AG09309 (cell line): ENCODE data around the gene SPX.

Source experiments
- DNase-seq: peaks from one replicate; pipeline ENCODE4 v3.0.0-alpha.2; 2010; ENCODE audit warnings: low read depth
- H3K4me3 ChIP-seq: 2 replicates; pipeline ENCODE4 v1.5.1; 2011; ENCODE audit warnings: mild to moderate bottlenecking, low read depth, low read length, moderate library complexity; ENCODE audit not compliant: control insufficient read depth
- TF ChIP-seq, protein P1 (sequence below): IDR thresholded peaks from 2 replicates; pipeline ENCODE4 v1.5.1; 2011; ENCODE audit warnings: mild to moderate bottlenecking, low read depth, low read length, inconsistent platforms; ENCODE audit not compliant: insufficient read depth, control insufficient read depth; ENCODE audit errors: missing control alignments

The SPX gene

DNA sequence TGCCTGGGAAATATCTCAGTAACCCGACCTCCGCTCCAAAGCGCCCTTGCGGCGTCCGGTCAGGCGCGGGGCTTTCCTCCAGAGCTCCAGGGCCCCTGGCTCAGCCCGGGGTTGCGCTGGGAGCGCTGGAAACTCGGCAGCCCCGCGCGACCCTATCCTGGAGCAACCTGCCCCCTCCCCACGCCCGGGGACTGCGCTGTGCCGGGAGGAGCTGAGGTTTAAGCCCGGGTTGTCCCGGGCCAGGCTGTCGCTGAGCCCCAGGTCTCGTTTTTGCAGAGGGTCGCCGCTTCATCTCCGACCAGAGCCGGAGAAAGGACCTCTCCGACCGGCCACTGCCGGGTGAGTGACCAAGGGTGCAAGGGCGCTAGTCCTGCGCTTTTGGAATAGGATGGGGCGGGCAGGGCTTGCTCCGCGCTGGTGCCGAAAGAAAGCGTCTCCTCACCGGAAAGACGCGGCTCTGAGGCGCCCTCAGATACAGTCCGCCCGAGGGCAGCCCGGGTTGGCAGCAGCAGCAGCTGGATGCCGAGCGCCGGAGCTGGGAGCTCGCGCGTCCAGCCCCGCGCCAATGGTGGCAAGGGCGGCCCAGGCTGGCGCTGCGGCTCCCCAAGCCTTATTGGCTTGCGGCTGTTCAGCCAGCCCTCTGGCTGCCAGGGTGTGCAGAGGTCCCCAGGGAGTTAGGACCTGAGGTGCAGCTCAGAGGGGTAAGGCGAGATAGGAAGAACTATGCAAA lies 1.5 kb downstream of the SPX start:
- H3K4me3 ChIP-seq, result peak overlapping the region; percentile 66
- no peak for DNase-seq
- TF ChIP-seq, protein P1, sequence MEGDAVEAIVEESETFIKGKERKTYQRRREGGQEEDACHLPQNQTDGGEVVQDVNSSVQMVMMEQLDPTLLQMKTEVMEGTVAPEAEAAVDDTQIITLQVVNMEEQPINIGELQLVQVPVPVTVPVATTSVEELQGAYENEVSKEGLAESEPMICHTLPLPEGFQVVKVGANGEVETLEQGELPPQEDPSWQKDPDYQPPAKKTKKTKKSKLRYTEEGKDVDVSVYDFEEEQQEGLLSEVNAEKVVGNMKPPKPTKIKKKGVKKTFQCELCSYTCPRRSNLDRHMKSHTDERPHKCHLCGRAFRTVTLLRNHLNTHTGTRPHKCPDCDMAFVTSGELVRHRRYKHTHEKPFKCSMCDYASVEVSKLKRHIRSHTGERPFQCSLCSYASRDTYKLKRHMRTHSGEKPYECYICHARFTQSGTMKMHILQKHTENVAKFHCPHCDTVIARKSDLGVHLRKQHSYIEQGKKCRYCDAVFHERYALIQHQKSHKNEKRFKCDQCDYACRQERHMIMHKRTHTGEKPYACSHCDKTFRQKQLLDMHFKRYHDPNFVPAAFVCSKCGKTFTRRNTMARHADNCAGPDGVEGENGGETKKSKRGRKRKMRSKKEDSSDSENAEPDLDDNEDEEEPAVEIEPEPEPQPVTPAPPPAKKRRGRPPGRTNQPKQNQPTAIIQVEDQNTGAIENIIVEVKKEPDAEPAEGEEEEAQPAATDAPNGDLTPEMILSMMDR, result no peak

DNA sequence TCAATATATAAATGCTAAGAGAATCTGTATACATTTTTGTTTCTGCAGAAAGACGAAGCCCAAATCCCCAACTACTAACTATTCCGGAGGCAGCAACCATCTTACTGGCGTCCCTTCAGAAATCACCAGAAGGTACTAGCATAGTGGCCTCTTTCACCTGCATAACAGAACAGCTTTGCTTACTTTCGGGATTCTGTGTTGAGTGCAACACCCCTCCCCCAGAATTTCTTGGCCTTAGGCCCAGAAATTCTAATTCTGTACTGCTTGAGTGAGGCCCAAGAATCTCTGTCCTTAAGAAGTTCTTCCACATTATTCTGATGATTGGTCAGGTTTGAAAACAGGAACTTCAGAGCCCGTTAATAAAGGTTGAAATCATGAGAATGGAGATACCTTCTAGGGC lies 2.9 kb downstream of the SPX start:
- no peak for DNase-seq
- H3K4me3 ChIP-seq, result no peak overlapping the region

DNA sequence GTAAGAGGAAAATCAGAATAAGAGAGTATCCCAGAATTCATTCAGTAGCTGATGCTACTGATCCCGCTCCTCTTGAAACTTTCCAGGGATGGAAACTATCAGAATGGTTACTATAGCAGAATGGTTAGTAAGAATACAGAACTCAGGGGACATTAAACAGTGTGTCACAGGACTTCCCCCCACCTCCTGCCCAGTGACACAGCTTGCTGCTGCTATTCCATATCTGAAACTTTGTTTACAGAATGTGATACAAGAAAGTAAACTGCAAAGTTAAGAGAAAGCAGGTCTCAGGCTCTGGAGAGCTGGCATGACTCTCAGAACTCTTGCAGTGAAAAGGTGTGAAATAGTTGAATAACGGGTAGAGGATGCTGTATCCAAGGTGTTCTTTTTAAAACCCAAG lies 3.4 kb downstream of the SPX start:
- TF ChIP-seq, protein P1, result no peak
- no peak for DNase-seq
- no peak overlapping the region for H3K4me3 ChIP-seq

More for the DNA sequence above, 2.9 kb downstream of the SPX start:
- TF ChIP-seq, protein P1, result no peak

DNA sequence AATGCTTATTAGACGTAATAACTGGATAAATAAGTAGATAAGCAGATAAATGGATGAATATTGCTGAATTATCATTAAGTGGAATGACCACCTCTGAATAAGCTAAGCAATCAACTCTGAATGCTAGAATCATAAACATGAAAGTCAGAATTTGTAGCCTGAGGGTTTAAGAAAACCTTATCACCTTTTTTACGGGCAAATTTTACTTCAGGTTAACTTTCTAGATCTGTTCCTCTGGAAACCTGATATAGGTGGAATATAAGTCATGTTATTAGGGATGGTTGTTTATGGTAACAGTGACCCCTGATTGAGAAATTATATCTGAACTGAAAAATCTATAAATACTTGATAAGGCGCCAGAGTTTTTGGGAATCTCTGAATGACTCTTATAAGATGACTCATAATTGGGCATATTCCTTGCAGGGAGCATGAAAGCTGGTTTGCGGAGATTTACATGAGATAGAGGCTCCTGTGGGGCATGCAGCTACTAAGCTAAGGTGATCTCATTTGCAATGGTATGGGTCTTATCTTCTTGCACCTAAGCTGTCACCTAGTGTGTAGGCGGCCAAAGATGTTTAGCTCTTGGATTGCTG lies 12.1 kb downstream of the SPX start:
- DNase-seq, result no peak
- TF ChIP-seq, protein P1, result no peak
- H3K4me3 ChIP-seq, result no peak overlapping the region

DNA sequence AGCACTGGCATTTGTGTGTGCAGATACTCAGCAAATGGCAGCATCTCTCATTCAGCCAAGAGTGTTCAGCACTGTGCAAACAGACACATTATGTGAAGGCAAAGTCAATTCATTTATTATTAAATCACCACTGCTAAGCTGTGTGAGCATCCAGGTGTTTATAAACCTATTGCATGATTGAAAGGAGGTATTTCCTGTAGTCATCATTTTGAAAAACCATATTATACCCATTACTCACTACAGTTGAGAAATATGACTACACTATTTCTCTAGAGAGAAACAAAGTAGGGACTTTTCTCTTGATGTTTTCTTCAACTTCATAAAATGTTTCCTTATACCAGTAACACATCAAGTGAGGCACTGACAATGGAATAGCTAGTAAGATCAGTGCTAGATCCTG lies 13.7 kb downstream of the SPX start:
- no peak overlapping the region for H3K4me3 ChIP-seq
- no peak for DNase-seq
- TF ChIP-seq, protein P1, result no peak

DNA sequence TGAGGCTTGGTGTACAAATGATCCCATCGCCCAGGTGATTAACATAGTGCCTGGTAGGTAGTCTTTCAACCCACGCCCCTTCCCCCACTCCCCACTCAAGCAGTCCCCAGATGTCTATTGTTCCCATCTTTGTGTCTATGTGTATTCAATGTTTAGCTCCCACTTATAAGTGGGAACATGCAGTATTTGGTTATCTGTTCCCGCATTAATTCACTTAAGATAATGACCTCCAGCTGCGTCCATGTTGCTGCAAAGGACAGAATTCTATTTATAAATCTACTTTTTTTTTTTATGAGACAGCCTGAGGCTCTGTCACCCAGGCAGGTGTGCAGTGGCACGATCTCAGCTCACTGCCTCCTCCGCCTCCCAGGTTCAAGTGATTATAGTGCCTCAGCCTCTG lies 15.7 kb downstream of the SPX start:
- H3K4me3 ChIP-seq, result no peak overlapping the region
- DNase-seq, result no peak
- TF ChIP-seq, protein P1, result no peak
